Renal cortex interstitium (tissue), 11 donors: ENCODE data around the gene DYNC1H1. TPM values are rescaled to one million over a fixed set of nuclear protein-coding genes. Genes with fewer than 3 reads are reported as not detected.
"Not testable (repeated sequence)": the region's sequence is repeated elsewhere in the genome, so short reads cannot be mapped to it uniquely, and the experiment has no call there.

Experiments used
- DNase-seq, 11 donors: peaks; one replicate each; pipeline ENCODE4 v3.0.0-alpha.2; 2013; ENCODE audit warnings: low read depth in 9 of 11, low spot score in 4 of 11; ENCODE audit errors: extremely low read depth in 1 of 11
- polyA plus RNA-seq, 3 donors: library from polyadenylated mRNA; unstranded; fragments of 120-200 nt; gene quantifications; one replicate each; pipeline ENCODE4 v1.2.1, GENCODE V29; 2013; ENCODE audit not compliant: insufficient read length in 3 of 3

The DYNC1H1 gene
- polyA plus RNA-seq, 3 donors: 335 to 380 (median 342) TPM

DNA sequence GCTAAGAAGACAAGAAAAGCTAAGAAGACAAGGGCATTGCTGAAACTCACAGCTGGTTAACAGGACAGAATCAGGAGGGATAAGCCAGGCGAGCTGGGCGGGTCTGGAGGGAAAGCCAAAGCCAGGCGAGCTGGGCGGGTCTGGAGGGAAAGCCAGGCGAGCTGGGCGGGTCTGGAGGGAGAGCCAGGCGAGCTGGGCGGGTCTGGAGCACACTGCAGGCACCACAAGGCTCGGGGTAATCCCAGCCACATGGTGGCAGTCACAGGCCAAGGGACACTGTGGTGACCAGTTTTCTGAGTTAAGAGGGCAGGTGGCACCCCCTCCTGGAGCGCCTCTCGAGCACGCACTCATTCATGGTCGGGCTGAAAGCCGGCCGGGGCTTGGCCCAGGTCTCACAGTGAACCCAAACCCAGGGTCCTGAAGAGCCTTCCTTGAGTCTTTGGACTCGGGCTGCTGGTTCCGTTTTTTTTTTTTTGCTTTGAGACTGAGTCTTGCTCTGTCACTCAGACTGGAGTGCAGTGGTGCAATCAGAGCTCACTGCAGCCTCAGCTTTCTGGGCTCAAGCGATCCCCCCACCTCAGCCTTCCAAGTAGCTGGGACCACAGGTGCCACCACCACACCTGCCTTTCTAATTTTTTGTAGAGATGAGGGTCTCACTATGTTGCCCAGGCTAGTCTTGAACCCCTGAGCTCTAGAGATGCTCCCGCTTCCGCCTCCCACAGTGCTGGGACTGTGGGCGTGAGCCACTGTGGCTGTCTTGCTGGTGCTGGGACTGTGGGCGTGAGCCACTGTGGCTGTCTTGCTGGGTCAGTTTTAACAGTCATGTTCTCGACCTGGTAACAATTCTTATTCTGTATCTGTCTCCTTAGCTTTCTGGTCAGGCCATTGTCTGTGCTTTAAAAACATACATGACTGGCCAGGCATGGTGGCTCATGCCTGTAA lies 82.2 kb downstream of the DYNC1H1 start:
- peak in 9 of 11 donors; percentile 31 to 79 (median 61) for DNase-seq

DNA sequence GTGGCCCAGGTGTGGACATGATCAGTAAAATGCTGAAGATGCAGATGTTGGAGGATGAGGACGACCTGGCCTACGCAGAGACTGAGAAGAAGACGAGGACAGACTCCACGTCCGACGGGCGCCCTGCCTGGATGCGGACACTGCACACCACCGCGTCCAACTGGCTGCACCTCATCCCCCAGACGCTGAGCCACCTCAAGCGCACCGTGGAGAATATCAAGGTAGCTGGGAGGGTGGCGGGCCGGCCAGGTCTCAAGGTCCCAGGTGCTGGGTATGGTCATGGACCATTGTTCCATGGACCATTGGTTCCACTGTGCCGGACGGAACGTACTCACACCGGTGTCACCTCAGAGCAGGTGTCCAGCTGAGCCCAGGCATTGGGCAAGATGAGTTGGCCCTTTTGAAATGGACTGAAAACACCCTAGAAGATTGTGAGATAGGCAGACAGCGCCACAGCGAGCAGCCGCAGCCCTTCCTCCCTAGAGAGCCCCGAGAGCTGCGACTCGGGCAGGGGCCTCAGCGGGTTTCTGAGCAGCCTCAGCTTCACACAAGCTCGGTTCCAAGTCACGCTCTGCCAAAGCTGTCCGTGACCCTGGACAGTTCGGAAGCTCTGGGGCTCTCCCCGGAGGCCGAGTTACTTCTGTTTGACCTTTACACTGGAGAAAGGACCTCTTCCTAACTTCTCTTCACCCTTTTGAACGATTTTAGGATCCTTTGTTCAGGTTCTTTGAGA lies 83.6 kb downstream of the DYNC1H1 start:
- DNase-seq: no peak

DNA sequence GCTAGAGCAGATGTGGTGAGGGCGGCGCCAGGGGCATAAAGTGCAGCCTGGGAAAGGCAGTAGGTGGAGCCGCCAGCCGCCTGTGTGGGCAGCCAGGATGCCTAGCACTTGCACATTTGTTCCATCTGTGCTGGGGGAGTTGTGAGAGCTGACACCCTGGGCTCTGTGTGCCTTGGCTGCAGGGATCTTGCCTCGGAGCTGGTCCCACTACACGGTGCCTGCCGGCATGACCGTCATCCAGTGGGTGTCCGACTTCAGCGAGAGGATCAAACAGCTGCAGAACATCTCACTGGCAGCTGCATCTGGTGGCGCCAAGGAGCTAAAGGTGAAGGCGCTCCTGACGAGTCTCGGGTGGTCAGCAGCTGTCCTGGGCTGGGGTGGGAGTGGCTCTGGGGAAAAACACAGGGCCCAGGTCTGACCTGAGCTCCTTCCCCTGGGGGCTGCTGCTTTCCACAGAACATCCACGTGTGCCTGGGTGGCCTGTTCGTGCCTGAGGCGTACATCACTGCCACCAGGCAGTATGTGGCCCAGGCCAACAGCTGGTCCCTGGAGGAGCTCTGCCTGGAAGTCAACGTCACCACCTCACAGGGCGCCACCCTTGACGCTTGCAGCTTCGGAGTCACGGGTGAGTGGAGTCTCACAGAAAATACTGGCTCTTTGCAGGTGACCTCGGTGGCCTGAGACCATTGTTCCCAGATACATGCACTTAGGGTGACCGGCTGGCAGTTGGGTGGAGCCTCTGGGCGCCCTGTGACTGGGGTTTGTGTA lies 85.1 kb downstream of the DYNC1H1 start:
- DNase-seq: no peak

DNA sequence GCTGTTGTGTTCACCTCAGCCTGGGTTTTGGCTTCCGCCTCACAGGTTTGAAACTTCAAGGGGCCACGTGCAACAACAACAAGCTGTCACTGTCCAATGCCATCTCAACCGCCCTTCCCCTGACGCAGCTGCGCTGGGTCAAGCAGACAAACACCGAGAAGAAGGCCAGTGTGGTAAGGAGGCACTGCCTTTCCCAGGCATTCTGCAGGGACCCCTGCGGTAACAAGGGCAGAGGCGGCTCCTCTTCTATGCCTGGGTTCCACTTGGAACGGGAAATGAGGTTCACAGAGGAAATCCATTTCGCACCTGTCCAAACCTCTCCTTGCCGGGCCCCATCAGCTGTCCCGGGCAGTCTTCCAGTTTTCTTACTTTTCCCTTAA lies 85.6 kb downstream of the DYNC1H1 start:
- no peak for DNase-seq

DNA sequence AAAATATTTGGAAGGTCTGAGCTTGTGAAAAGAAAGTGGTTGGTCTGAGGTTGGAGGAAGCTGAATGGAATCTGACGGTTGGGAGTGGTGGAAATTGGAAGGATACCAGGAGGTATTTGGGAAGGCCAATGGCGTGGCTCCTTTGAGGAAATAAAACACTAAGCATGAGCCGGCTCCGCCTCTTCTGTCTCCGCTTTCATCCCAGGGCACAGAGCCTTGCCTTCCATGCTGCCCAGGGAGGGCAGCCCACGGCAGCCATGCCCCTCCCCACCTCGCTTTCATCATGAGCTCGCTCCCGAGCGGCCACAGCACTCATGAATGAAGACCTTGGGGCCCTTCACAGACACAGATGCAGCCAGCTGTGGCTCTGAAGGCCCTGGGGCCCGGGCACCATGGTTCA lies 86.3 kb downstream of the DYNC1H1 start:
- DNase-seq: peak in 1 of 11 donors; percentile 14

DNA sequence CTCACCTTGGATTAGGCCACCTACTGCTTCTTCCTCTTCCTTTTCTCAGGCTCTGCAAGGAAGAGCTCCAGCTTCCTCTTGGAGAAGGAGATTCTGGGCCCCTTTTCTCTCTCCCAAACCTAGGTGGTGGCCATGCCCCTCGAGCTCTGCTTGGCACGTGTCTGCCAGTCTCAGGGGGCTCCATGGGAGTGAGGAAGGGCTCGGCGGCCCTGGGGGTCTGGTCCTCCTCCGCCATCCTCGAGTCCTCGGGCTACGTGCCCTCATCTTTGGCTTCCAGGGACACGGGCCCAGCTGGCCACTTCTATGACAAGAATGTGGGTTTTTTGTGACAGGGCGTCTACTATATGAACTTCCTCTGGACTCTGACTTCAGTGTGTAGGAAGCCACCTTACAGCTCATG lies 88.1 kb downstream of the DYNC1H1 start:
- no peak for DNase-seq

DNA sequence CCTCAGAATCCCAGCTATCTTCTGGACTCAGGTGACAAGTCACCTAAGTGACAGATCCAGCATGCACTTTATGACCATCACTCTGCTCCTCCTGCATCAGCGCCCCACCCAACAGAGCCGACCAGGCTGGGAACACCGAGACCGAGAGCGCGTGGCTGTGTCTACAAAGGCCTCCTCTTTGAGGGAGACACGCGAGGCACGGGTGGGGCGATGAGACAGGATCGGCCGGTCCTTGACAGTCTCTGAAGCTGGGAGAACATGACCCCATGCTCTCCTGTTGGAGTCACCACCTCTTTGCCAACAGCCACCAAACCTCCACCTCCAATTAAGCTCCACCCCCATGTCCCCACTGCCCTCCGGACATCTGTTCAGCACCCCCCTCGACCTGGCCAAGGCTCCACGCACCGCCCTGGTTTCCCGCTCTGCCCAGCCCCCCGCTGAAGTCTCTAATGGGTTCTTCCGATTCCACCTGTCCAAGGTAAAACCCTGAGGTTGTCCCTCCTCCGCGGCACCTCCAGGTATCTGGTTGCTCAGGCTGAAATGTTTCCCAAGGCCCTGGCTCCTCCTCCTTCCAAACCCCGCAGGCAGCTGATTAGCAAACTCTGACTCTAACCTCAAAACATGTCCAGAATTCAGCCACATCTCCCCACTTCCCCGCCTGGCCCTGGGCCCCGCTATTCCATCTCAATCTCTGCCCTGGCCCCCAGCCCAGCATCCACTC lies 91.0 kb downstream of the DYNC1H1 start:
- no peak for DNase-seq

DNA sequence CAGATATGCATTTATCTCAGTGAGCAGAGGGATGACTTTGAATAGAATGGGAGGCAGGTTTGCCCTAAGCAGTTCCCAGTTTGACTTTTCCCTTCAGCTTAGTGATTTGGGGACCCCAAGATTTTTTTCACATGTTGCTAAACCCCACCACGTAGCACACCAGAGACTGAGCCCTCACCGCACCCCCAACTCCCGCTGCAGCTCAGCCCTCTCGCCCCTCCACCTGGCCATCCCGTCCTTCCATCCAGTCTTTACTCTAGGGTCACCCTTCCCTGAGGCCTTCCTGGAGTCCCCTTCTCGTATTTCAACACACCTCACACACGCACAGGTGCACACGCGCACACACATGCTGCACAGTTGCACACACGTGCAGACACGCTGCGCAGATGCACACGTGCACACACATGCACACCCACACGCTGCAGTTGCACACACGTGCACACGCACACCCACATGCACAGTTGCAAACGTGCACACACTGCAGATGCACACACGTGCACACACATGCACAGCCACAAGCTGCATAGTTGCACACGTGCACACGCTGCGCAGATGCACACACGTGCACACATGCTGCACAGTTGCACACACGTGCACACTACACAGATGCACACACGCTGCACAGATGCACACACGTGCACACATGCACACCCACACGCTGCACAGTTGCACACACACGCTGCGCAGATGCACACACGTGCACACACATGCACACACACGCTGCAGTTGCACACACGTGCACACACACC lies 92.5 kb downstream of the DYNC1H1 start:
- DNase-seq: no peak

DNA sequence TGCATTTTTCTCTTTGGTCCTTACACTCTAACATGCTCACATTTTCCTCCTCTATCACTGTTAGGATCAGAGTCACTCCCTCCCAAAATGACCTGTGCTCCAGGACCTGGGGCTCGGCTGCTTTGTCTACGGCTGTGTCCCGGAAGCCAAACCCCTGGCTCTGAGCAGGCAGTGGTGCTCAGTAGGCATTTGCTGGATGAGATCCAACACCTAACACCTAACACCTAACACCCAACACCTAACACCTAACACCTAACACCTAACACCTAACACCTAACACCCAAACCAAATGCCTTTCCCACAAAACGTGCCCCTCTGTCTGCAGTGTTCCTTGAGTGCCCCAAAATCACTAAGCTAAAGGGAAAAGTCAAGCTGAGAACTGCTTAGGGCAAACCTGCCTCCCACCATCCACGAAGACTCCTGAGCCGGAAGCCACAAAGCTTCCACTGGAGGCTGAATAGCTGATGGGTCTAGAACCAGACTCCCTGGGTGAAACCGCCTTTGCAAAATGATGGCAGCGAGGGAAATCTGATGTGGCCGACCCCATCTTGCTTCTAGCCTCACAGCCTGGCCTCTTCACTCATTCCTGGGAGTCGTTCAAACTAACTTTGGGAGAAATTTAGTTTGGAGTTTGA lies 93.2 kb downstream of the DYNC1H1 start:
- no peak for DNase-seq

DNA sequence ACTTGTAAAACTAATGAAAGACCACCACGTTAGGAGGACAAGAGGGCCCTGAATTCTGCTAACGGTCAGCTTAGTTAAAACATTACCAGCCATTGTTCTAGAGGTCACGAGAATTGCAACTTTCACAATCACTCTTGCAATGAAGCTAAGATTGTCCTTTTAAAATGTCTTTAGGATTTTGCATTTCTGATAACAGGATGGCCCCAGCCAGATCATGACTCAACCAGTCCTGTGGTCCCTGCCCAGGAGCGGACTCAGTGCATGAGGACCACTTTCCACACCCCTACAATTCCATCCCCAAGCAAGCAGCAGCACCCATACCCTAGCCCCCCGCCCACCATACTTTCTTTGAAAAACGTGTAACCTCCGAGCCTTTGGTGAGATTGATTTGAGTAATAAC lies 93.8 kb downstream of the DYNC1H1 start:
- no peak for DNase-seq

DNA sequence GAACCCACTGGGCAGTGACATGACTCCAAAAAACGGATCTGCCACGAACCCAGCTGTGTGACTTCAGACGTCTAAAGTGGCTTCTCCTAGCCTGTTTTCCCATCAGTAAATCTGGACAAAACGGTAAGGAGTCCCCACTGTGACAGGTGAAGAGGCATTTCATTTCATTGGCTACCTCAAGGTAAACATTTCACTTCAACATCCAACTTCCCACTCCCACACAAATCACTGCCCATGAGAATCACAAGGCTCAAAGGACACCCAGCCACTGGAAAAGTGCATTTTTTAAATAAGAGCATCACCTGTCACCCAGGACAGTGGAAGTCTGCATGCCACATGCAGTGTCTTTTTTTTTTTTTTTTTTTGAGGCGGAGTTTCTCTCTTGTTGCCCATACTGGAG lies 94.6 kb downstream of the DYNC1H1 start:
- DNase-seq: peak in 4 of 11 donors; percentile 18 to 45 (median 30)

DNA sequence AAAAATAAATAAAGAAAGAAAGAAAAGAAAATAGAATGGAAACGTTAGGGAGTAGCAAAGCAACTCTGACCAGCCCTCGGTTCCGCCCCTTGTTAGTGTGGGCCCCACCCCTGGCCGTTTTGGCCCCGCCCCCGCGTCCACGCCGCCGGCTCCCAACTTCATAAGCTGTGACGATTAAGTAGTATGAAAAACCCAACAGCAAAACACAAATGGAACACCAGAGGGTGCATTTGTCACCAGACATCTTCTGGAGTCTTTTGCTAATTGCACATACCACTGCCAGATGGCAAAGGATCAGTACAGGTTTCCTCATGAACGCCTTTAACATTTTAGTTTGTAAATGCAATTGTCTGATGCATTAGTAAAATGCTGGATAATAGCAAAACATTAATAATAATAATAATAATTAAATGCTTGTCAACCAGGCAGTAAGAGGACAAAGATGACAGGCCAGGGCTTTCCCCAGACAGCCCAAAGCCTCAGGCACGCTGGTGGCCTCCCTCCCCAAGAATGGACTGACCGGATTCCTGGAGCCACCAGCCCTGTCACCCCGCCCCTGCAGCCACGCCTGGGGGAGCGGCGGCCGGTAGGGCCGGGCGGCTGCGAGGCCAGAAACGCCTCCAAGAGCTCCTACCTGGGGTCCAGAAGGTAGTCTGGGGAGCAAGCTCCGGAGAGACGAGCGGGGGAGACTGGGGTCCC lies 98.9 kb downstream of the DYNC1H1 start:
- DNase-seq: peak in 9 of 11 donors; percentile 59 to 88 (median 76)

DNA sequence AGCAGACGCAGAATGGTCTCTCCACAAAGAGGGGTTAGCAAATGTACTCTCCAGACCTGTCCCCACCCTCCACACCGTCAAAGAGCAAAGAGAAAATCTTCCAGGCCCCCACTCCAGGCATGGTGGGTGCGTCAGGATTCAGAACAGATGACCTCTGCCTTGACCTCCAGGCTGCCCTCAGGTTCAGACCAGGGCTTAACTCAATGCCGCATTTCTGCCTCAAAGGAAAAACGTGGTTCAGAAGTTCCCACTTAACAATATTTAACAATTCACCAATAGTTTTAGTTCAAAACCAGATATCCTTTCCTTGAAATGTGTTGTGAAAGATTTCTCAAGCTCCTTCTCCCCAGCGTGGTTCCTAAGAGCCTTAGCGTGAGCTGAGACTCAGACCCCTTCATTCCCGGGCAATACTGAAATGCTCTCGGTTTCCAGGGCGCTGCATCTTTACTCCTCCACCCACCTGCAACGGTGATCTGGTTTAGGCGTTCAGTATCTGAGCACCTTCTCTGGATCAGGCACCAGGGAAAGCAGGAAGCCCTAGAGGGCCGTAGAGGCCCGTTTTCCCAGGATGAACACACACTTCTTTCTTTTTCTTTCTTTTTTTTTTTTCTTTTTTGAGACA lies 99.5 kb downstream of the DYNC1H1 start:
- no peak for DNase-seq

DNA sequence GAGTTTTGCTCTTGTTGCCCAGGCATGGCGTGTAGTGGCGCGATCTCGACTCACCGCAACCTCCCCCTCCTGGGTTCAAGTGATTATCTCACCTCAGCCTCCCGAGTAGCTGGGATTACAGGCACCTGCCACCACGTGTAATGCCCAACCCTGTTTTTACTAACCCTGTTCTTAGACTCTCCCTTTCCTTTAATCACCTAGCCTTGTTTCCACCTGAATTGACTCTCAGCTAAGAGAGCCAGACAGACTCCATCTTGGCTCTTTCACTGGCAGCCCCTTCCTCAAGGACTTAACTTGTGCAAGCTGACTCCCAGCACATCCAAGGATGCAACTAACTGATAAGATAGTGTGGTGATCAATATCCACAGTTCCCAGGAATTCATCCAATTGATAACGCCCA lies 100.2 kb downstream of the DYNC1H1 start:
- not testable (repeated sequence) for DNase-seq

DNA sequence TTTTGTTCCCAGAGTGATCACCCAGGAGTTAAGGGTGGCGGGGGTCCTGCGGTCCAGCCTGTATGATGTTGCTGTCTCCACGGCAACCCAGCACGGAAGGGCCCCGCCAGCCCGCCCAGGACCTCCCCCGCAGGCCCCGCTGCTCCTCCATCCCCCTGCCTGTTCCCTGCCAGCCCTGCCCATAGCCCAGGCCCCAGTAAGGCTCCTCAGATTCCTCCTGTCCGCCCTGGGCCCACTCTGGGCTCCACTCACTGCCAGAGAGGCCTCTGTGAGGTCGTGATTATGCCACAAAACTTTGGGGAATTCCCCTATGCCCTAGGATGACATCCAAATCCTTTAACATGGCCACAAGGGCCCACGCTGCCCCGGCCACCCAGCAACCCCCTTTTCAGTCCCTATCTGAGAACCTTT lies 101.7 kb downstream of the DYNC1H1 start:
- no peak for DNase-seq

DNA sequence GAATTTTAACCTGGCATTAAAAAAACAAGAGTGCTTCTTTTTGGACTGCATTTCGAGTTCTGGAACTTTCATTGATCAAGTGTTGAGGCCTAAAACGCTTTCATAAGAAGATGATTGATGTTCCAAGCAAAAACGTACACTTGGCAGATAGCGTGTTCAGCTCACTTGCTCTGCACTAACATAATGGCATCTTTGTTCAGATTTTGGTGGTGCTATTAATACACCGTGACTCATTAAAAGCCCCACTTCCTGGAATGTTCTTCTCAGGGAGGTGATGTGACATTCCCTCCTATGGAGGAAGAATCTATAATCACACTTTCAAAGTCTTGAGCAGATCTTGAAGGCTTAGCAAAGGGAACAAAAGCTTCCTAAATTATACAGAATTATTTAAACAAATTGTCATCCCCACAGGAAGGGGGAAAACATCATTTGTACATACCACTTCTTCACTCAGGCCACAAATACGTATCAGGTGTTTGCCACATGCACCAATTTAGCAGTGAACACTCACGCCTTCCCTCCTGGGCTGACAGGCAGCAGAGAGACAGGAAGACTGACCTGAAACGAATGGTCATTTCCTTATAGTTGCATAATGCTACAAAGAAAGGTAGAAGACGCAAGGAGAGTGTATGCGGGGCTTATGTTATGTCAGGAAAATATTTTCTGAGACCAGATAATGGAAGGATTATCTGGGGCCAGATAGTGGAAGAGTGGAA lies 107.1 kb downstream of the DYNC1H1 start:
- DNase-seq: no peak
